Measurements from ENCODE around the gene PROCR. TPM values are rescaled to one million over a fixed set of nuclear protein-coding genes. Genes with fewer than 3 reads are reported as not detected.
"Not testable (repeated sequence)": the region's sequence is repeated elsewhere in the genome, so short reads cannot be mapped to it uniquely, and the experiment has no call there.

The PROCR gene
- total RNA-seq, 1 donor from 2014 or later, result 3.2 TPM

GRCh38 chr20:35199740-35200139 is 27.9 kb downstream of the PROCR start:
- no peak for TF ChIP-seq CTCF (IDR thresholded peaks at IDR 0.05)
- no peak overlapping the region for H3K27ac Mint-ChIP-seq (ENCODE audit: unreplicated experiment)
- peaks cover 27% of the 10 kb centered on the region for H3K9me3 Mint-ChIP-seq (ENCODE audit: unreplicated experiment)
- DNase-seq (ENCODE audit: extremely low spot score, unreplicated experiment), result no peak
- H3K27me3 Mint-ChIP-seq (ENCODE audit: unreplicated experiment), result no peaks in the 10 kb centered on the region
- H3K4me1 Mint-ChIP-seq (ENCODE audit: unreplicated experiment), result peaks cover 2% of the 10 kb centered on the region
- H3K4me3 Mint-ChIP-seq (ENCODE audit: unreplicated experiment), result no peak overlapping the region
- H3K36me3 Mint-ChIP-seq (ENCODE audit: unreplicated experiment), result peaks cover 24% of the 10 kb centered on the region

- DNase-seq (ENCODE audit: extremely low spot score, unreplicated experiment), result no peak
- Mint-ChIP-seq H3K9me3 (ENCODE audit: unreplicated experiment) (peaks cover 23% of the 10 kb centered on the region), H3K27ac (ENCODE audit: unreplicated experiment) (no peak overlapping the region), H3K4me1 (ENCODE audit: unreplicated experiment) (peaks cover 2% of the 10 kb centered on the region), H3K4me3 (ENCODE audit: unreplicated experiment) (no peak overlapping the region), H3K27me3 (ENCODE audit: unreplicated experiment) (no peaks in the 10 kb centered on the region), H3K36me3 (ENCODE audit: unreplicated experiment) (peaks cover 22% of the 10 kb centered on the region)
- TF ChIP-seq CTCF (IDR thresholded peaks at IDR 0.05), result no peak
These were observed 28.4 kb downstream of the PROCR start for GRCh38 chr20:35200267-35200666.

- not testable (repeated sequence) for H3K27ac Mint-ChIP-seq (ENCODE audit: unreplicated experiment); H3K4me1 Mint-ChIP-seq (ENCODE audit: unreplicated experiment); DNase-seq (ENCODE audit: extremely low spot score, unreplicated experiment); H3K4me3 Mint-ChIP-seq (ENCODE audit: unreplicated experiment); H3K27me3 Mint-ChIP-seq (ENCODE audit: unreplicated experiment)
- H3K36me3 Mint-ChIP-seq (ENCODE audit: unreplicated experiment), result peaks cover 19% of the 10 kb centered on the region
- H3K9me3 Mint-ChIP-seq (ENCODE audit: unreplicated experiment), result peaks cover 18% of the 10 kb centered on the region
These were observed 29.6 kb downstream of the PROCR start for GRCh38 chr20:35201467-35201866.

DNA sequence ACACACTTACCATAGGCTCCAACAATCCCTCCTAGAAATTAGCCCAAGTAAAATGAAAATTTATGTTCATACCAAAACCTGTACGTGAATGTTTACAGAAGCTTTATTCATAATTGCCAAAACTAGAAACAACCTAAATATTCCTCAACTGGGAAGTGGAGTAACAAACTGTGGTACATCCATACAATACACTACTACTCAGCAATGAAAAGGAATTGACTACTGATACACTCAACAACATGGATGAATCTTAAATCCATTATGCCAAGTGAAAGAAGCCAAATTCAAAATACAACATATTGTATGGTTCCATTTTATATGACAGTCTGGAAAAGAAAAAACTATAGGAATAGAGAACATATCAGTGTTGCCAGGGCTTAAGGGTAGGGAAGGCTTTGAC is 34.9 kb downstream of the PROCR start:
- Mint-ChIP-seq H3K4me1 (ENCODE audit: unreplicated experiment) (no peaks in the 10 kb centered on the region), H3K4me3 (ENCODE audit: unreplicated experiment) (no peak overlapping the region), H3K27me3 (ENCODE audit: unreplicated experiment) (no peaks in the 10 kb centered on the region), H3K9me3 (ENCODE audit: unreplicated experiment) (peaks cover 6% of the 10 kb centered on the region), H3K27ac (ENCODE audit: unreplicated experiment) (no peak overlapping the region), H3K36me3 (ENCODE audit: unreplicated experiment) (peaks cover 4% of the 10 kb centered on the region)
- DNase-seq (ENCODE audit: extremely low spot score, unreplicated experiment), result no peak
- TF ChIP-seq CTCF (IDR thresholded peaks at IDR 0.05), result no peak

DNA sequence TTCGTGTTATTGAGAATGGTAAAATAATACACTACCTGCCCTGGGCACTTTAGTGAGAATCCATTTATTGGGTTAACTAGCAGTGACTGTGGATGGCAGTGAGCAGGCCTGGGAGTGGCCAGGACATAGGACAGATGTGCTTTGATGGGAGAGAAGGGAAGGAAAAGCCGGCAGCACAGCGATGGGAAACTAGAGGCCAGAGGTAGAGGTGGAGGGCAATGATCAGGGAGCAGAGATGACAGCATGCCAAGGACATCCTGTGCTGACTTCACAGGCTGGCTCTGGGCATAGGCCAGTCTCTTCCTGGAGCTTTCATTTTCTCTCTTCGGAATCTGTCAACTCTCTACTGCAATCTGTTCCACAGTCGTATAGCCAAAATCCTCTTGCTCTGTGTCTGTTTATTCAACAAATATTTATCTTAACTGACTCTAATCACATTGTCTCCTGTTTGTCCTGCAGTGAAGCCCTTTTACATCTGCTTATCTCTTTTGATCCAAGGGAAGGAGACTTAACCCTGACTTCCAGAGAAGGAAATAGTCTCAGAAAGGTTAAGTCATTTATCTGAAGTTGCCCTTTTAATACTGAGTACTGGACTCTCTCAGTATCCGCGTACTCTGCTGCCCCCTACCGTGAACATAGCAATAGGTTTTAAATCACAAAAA is 36.2 kb downstream of the PROCR start:
- Mint-ChIP-seq H3K36me3 (ENCODE audit: unreplicated experiment) (peaks cover 4% of the 10 kb centered on the region), H3K9me3 (ENCODE audit: unreplicated experiment) (peaks cover 6% of the 10 kb centered on the region), H3K27ac (ENCODE audit: unreplicated experiment) (no peak overlapping the region), H3K27me3 (ENCODE audit: unreplicated experiment) (no peaks in the 10 kb centered on the region), H3K4me1 (ENCODE audit: unreplicated experiment) (no peaks in the 10 kb centered on the region), H3K4me3 (ENCODE audit: unreplicated experiment) (no peak overlapping the region)
- DNase-seq (ENCODE audit: extremely low spot score, unreplicated experiment), result peak; percentile 86
- peak; percentile 84 for TF ChIP-seq CTCF (IDR thresholded peaks at IDR 0.05)

Measured in osteocyte (in vitro differentiated cells).